GM23338 (cell line): ENCODE measurements around the gene ANKRD11. TPM values are rescaled to one million over a fixed set of nuclear protein-coding genes. Genes with fewer than 3 reads are reported as not detected.

ENCODE experiments used
- ATAC-seq: fragments of 200-7000 bp; cut with Tn5 transposase; 3 replicates; pipeline ENCODE4 v1.9.1; 2020
- DNase-seq: peaks from one replicate; pipeline ENCODE4 v3.0.0-alpha.2; 2015; ENCODE audit warnings: low spot score
- H2AFZ ChIP-seq: fragments of 200-600 bp; sonication (generic); 2 replicates; pipeline ENCODE4 v1.8.0; 2016; ENCODE audit warnings: antibody characterized with exemption, mild to moderate bottlenecking, moderate library complexity
- H3F3A ChIP-seq: fragments of 200-600 bp; sonication (generic); replicated peaks from 2 replicates; pipeline ENCODE4 v1.8.0; 2017; ENCODE audit warnings: antibody characterized with exemption, mixed run types, low read depth
- H3K27ac ChIP-seq: fragments of 200-600 bp; sonication (generic); 2 replicates; pipeline ENCODE4 v1.6.1; 2016; ENCODE audit warnings: low read depth
- H3K27me3 ChIP-seq: fragments of 200-600 bp; sonication (generic); 2 replicates; pipeline ENCODE4 v1.8.0; 2016; ENCODE audit warnings: mild to moderate bottlenecking, mixed run types, moderate library complexity; ENCODE audit not compliant: insufficient read depth
- H3K36me3 ChIP-seq: fragments of 200-600 bp; sonication (generic); 2 replicates; pipeline ENCODE4 v1.8.0; 2016; ENCODE audit warnings: mild to moderate bottlenecking; ENCODE audit not compliant: insufficient read depth
- H3K4me1 ChIP-seq: fragments of 200-600 bp; sonication (generic); 2 replicates; pipeline ENCODE4 v1.8.0; 2016; ENCODE audit warnings: mild to moderate bottlenecking, moderate library complexity; ENCODE audit not compliant: insufficient read depth
- H3K4me2 ChIP-seq: fragments of 200-600 bp; sonication (generic); 2 replicates; pipeline ENCODE4 v1.7.1; 2017; ENCODE audit warnings: mixed run types
- H3K4me3 ChIP-seq: fragments of 200-600 bp; sonication (generic); 2 replicates; pipeline ENCODE4 v1.6.1; 2016; ENCODE audit warnings: mixed run types
- H3K79me2 ChIP-seq: fragments of 200-600 bp; sonication (generic); replicated peaks from 2 replicates; pipeline ENCODE4 v1.8.0; 2017; ENCODE audit warnings: mild to moderate bottlenecking; ENCODE audit not compliant: insufficient read depth
- H3K9me2 ChIP-seq: fragments of 200-600 bp; sonication (generic); 2 replicates; pipeline ENCODE4 v1.8.0; 2017; ENCODE audit not compliant: insufficient read depth
- H4K20me1 ChIP-seq: fragments of 200-600 bp; sonication (generic); replicated peaks from 2 replicates; pipeline ENCODE4 v1.8.0; 2017; ENCODE audit warnings: mild to moderate bottlenecking; ENCODE audit not compliant: insufficient read depth
- H3K27ac Mint-ChIP-seq: 2 replicates; pipeline ENCODE4 v1.8.0; 2020; ENCODE audit warnings: inconsistent platforms, mild to moderate bottlenecking, moderate library complexity, mixed read lengths
- H3K27me3 Mint-ChIP-seq: 3 replicates; pipeline ENCODE4 v1.8.0; 2022; ENCODE audit warnings: low read depth, mild to moderate bottlenecking, moderate library complexity, mixed read lengths, inconsistent platforms; ENCODE audit not compliant: insufficient read depth, poor library complexity
- H3K36me3 Mint-ChIP-seq: 3 replicates; pipeline ENCODE4 v1.8.0; 2021; ENCODE audit warnings: low read depth, mild to moderate bottlenecking, inconsistent platforms, moderate library complexity, mixed read lengths
- H3K4me1 Mint-ChIP-seq: 3 replicates; pipeline ENCODE4 v1.8.0; 2020; ENCODE audit warnings: mild to moderate bottlenecking, inconsistent platforms, mixed read lengths
- H3K4me3 Mint-ChIP-seq: 3 replicates; pipeline ENCODE4 v1.8.0; 2021; ENCODE audit warnings: moderate library complexity, mild to moderate bottlenecking, inconsistent platforms, mixed read lengths
- H3K9me3 Mint-ChIP-seq: 3 replicates; pipeline ENCODE4 v1.8.0; 2020; ENCODE audit warnings: moderate library complexity, mild to moderate bottlenecking, inconsistent platforms, mixed read lengths
- CREB1 ChIP-seq: fragments of 250-450 bp; sonication (Bioruptor Pico); IDR thresholded peaks from 2 replicates; pipeline ENCODE4 v1.5.0; 2020; ENCODE audit warnings: low read depth, mild to moderate bottlenecking, moderate library complexity
- EZH2phosphoT487 ChIP-seq: fragments of 200-600 bp; sonication (generic); IDR thresholded peaks from one replicate; pipeline ENCODE4 v1.8.1; 2018; ENCODE audit warnings: antibody characterized with exemption; ENCODE audit not compliant: unreplicated experiment
- JUNB ChIP-seq: IDR thresholded peaks from one replicate; pipeline ENCODE4 v1.6.1; 2016; ENCODE audit warnings: antibody characterized with exemption; ENCODE audit not compliant: unreplicated experiment
- POLR2AphosphoS5 ChIP-seq: IDR thresholded peaks from 2 replicates; pipeline ENCODE4 v1.6.1; 2016; ENCODE audit warnings: antibody characterized with exemption, low read depth
- REST ChIP-seq: IDR thresholded peaks from one replicate; pipeline ENCODE4 v1.6.1; 2018; ENCODE audit warnings: antibody characterized with exemption; ENCODE audit not compliant: unreplicated experiment
- STAT1 ChIP-seq: IDR thresholded peaks from one replicate; pipeline ENCODE4 v1.6.1; 2016; ENCODE audit warnings: antibody characterized with exemption; ENCODE audit not compliant: unreplicated experiment
- ZNF114 ChIP-seq: fragments of 250-450 bp; sonication (Bioruptor Pico); IDR thresholded peaks from 2 replicates; pipeline ENCODE4 v1.5.0; 2020; ENCODE audit warnings: mild to moderate bottlenecking, moderate library complexity
- ZNF331 ChIP-seq: fragments of 250-450 bp; sonication (Bioruptor Pico); IDR thresholded peaks from 2 replicates; pipeline ENCODE4 v1.5.0; 2020; ENCODE audit warnings: low read depth, mild to moderate bottlenecking, moderate library complexity
- polyA plus RNA-seq: library from polyadenylated mRNA; unstranded; fragments of >200 nt; fragmentation: Nextera tagmentation; extraction: Ambion mirVana; gene quantifications from 2 replicates; pipeline ENCODE4 v1.2.1, GENCODE V29; 2016
- total RNA-seq: library from RNA; depleted of rRNA; stranded (reverse); fragments of >200 nt; shearing (Covaris generic); gene quantifications from 2 replicates; pipeline ENCODE4 v1.2.3, GENCODE V29; 2014
- TF ChIP-seq, protein P1 (sequence below), 2 experiments: fragments of 200-600 bp in 1 of 2; sonication (generic) in 1 of 2; conservative IDR thresholded peaks; 2 replicates each; pipeline versions ENCODE4 v1.5.1 to v1.6.1; 2016 to 2017; ENCODE audit warnings: antibody characterized with exemption in 2 of 2, low read depth in 2 of 2, mild to moderate bottlenecking in 2 of 2, moderate library complexity in 1 of 2
- TF ChIP-seq, protein P2 (sequence below): IDR thresholded peaks from 2 replicates; pipeline ENCODE4 v1.6.1; 2016; ENCODE audit warnings: antibody characterized with exemption

Gene ANKRD11
- total and polyA plus RNA-seq, 2 experiments from 2014 or later: 130 to 159 TPM

GRCh38 chr16:89323120-89323960 is 167.0 kb downstream of the ANKRD11 start:
- no peaks in the 10 kb centered on the region for H3K36me3 ChIP-seq
- peaks cover 40% of the 10 kb centered on the region for H3K27me3 Mint-ChIP-seq
- no peaks in the 10 kb centered on the region for H3K27me3 ChIP-seq
- H4K20me1 ChIP-seq: peaks cover 49% of the 10 kb centered on the region
- H3K9me2 ChIP-seq: no peaks in the 10 kb centered on the region
- no peak overlapping the region; the same call in 1 of the 2 replicates for H3K4me3 ChIP-seq
- peak overlapping the region; percentile 61 for H3K4me2 ChIP-seq
- peaks cover 3% of the 10 kb centered on the region; the same call in 1 of the 3 replicates for H3K36me3 Mint-ChIP-seq
- TF ChIP-seq, protein P1, sequence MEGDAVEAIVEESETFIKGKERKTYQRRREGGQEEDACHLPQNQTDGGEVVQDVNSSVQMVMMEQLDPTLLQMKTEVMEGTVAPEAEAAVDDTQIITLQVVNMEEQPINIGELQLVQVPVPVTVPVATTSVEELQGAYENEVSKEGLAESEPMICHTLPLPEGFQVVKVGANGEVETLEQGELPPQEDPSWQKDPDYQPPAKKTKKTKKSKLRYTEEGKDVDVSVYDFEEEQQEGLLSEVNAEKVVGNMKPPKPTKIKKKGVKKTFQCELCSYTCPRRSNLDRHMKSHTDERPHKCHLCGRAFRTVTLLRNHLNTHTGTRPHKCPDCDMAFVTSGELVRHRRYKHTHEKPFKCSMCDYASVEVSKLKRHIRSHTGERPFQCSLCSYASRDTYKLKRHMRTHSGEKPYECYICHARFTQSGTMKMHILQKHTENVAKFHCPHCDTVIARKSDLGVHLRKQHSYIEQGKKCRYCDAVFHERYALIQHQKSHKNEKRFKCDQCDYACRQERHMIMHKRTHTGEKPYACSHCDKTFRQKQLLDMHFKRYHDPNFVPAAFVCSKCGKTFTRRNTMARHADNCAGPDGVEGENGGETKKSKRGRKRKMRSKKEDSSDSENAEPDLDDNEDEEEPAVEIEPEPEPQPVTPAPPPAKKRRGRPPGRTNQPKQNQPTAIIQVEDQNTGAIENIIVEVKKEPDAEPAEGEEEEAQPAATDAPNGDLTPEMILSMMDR (conservative IDR thresholded peaks at IDR 0.05; ENCODE audit: low read depth in 2 of 2): no peak
- TF ChIP-seq, protein P2, sequence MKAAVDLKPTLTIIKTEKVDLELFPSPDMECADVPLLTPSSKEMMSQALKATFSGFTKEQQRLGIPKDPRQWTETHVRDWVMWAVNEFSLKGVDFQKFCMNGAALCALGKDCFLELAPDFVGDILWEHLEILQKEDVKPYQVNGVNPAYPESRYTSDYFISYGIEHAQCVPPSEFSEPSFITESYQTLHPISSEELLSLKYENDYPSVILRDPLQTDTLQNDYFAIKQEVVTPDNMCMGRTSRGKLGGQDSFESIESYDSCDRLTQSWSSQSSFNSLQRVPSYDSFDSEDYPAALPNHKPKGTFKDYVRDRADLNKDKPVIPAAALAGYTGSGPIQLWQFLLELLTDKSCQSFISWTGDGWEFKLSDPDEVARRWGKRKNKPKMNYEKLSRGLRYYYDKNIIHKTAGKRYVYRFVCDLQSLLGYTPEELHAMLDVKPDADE: no peak
- TF ChIP-seq ZNF114 (no peak), JUNB (no peak), EZH2phosphoT487 (no peak), ZNF331 (CRISPR knock-in tag) (no peak), CREB1 (CRISPR knock-in tag) (no peak), POLR2AphosphoS5 (no peak), STAT1 (no peak), REST (no peak)
- peaks cover 58% of the 10 kb centered on the region for H3K4me1 ChIP-seq
- DNase-seq: no peak
- H3F3A ChIP-seq: peaks cover 10% of the 10 kb centered on the region; the same call in 1 of the 2 replicates
- peak overlapping the region; percentile 55 for H3K4me3 Mint-ChIP-seq
- H3K4me1 Mint-ChIP-seq: peaks cover 92% of the 10 kb centered on the region
- H3K9me3 Mint-ChIP-seq: no peaks in the 10 kb centered on the region; the same call in 2 of the 3 replicates
- ATAC-seq: no peak
- H3K79me2 ChIP-seq: peaks cover 93% of the 10 kb centered on the region
- H2AFZ ChIP-seq: no peak overlapping the region
- peak overlapping the region; percentile 90 for H3K27ac ChIP-seq
- H3K27ac Mint-ChIP-seq: peak overlapping the region; percentile 92
